GM21717 (cell line): Measurements from ENCODE around the gene GNG2.
A peak's percentile ranks its signal among the peaks of the same experiment; 100 is the strongest.

Source experiments
- ATAC-seq: cut with Tn5 transposase; IDR thresholded peaks from one replicate; pipeline ENCODE4 v1.9.1; 2021; ENCODE audit warnings: mild to moderate bottlenecking, moderate library complexity; ENCODE audit not compliant: unreplicated experiment

The GNG2 gene

GRCh38 chr14:51989293-51990234, 129.2 kb downstream of the GNG2 start, which contains the start of gene RTRAF:
TSS of gene RTRAF (plus strand) at chr14:51989546. CDS start at chr14:51989640, 94 bp downstream.
- peak; percentile 92 for ATAC-seq

- ATAC-seq: no peak
These were observed 130.1 kb downstream of the GNG2 start for GRCh38 chr14:51990488-51990887.

GRCh38 chr14:51993285-51993920, 133.0 kb downstream of the GNG2 start:
- no peak for ATAC-seq

- ATAC-seq: no peak
These were observed 135.8 kb downstream of the GNG2 start for GRCh38 chr14:51996148-51996746.

- no peak for ATAC-seq
These were observed 137.9 kb downstream of the GNG2 start for GRCh38 chr14:51998348-51998747.

GRCh38 chr14:51999084-51999483, 138.7 kb downstream of the GNG2 start:
- no peak for ATAC-seq

- no peak for ATAC-seq
These were observed 139.7 kb downstream of the GNG2 start for GRCh38 chr14:52000019-52000582.

- no peak for ATAC-seq
These were observed 140.3 kb downstream of the GNG2 start for GRCh38 chr14:52000696-52001095.

GRCh38 chr14:52002542-52002941, 142.1 kb downstream of the GNG2 start:
- no peak for ATAC-seq

- no peak for ATAC-seq
These were observed 142.9 kb downstream of the GNG2 start for GRCh38 chr14:52003324-52003723.

GRCh38 chr14:52005625-52006024, 145.2 kb downstream of the GNG2 start:
- ATAC-seq: no peak

GRCh38 chr14:52006361-52006760, 145.9 kb downstream of the GNG2 start:
- no peak for ATAC-seq

GRCh38 chr14:52007211-52007610, 146.8 kb downstream of the GNG2 start:
- ATAC-seq: no peak

- no peak for ATAC-seq
These were observed 147.2 kb downstream of the GNG2 start for GRCh38 chr14:52007637-52008036.

GRCh38 chr14:52008136-52008535, 147.7 kb downstream of the GNG2 start:
- ATAC-seq: no peak

GRCh38 chr14:52010173-52010693, 149.8 kb downstream of the GNG2 start:
- ATAC-seq: no peak

GRCh38 chr14:52011523-52011922, 151.1 kb downstream of the GNG2 start:
- ATAC-seq: no peak

GRCh38 chr14:52012635-52013034, 152.2 kb downstream of the GNG2 start:
- ATAC-seq: no peak

GRCh38 chr14:52013984-52014600, 153.7 kb downstream of the GNG2 start:
- ATAC-seq: no peak

GRCh38 chr14:52014601-52015267, 154.3 kb downstream of the GNG2 start:
- no peak for ATAC-seq
